ENCODE results near the gene RAB11FIP4.

Gene RAB11FIP4

GRCh38 chr17:31509805-31510177 lies 118.3 kb downstream of the RAB11FIP4 start:
- DNase-seq, result no peak

- no peak for DNase-seq
Measured at GRCh38 chr17:31510308-31511194, 119.1 kb downstream of the RAB11FIP4 start.

GRCh38 chr17:31511195-31511578 lies 119.7 kb downstream of the RAB11FIP4 start:
- DNase-seq, result no peak

- no peak for DNase-seq
Measured at GRCh38 chr17:31511580-31511979, 120.1 kb downstream of the RAB11FIP4 start.

- no peak for DNase-seq
Measured at GRCh38 chr17:31512104-31512740, 120.7 kb downstream of the RAB11FIP4 start.

- DNase-seq, result no peak
Measured at GRCh38 chr17:31512796-31513195, 121.3 kb downstream of the RAB11FIP4 start.

GRCh38 chr17:31513731-31514427 lies 122.4 kb downstream of the RAB11FIP4 start:
- no peak for DNase-seq

- DNase-seq, result no peak
Measured at GRCh38 chr17:31515267-31515666, 123.8 kb downstream of the RAB11FIP4 start.

- no peak for DNase-seq
Measured at GRCh38 chr17:31517524-31517923, 126.0 kb downstream of the RAB11FIP4 start.

- no peak for DNase-seq
Measured at GRCh38 chr17:31518478-31518877, 127.0 kb downstream of the RAB11FIP4 start.

GRCh38 chr17:31521632-31522283 lies 130.3 kb downstream of the RAB11FIP4 start:
- DNase-seq, result no peak

GRCh38 chr17:31522284-31522931 lies 130.9 kb downstream of the RAB11FIP4 start:
- DNase-seq, result no peak

GRCh38 chr17:31522987-31523495 lies 131.6 kb downstream of the RAB11FIP4 start:
- DNase-seq, result no peak

GRCh38 chr17:31523862-31524730 lies 132.6 kb downstream of the RAB11FIP4 start:
- no peak for DNase-seq

- no peak for DNase-seq
Measured at GRCh38 chr17:31524926-31525800, 133.7 kb downstream of the RAB11FIP4 start.

- no peak for DNase-seq
Measured at GRCh38 chr17:31525801-31526549, 134.5 kb downstream of the RAB11FIP4 start.

GRCh38 chr17:31527606-31528005 lies 136.1 kb downstream of the RAB11FIP4 start:
- DNase-seq, result no peak

GRCh38 chr17:31528291-31528874 lies 136.9 kb downstream of the RAB11FIP4 start:
- DNase-seq, result no peak

- DNase-seq, result no peak
Measured at GRCh38 chr17:31529841-31530251, 138.4 kb downstream of the RAB11FIP4 start.
